Stimulated activated CD4-positive, alpha-beta T cell treated with anti-CD3 and anti-CD28 coated beads, Interleukin-15, amount 100 ng/mL, for 1 hour (primary cell): ENCODE measurements around the gene KCNK2.

Experiments used
- DNase-seq, 2 donors: peaks; one replicate each; pipeline ENCODE4 v3.0.0-alpha.2; 2020; ENCODE audit warnings: low read depth in 1 of 2, low spot score in 1 of 2

Gene KCNK2

DNA sequence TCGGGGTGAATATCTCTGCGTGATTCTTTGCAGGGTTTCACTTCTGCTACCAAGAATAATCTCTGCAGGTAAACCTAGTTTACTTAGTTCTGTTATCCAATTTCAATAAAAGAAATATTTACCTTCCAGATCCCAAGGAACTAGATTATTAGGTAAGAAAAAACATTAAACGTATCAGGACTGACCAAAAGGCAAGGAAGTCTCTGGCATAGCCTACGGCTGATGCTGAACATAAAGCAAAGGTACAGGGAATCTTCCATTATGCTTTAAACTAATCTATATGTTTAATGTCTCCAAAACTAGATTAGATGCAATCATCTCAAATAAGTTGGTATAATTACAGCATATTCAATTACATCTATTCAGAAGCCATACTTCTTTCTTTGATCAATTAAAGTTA, 168.9 kb downstream of the KCNK2 start:
- DNase-seq: no peak

- no peak for DNase-seq
These were observed 169.6 kb downstream of the KCNK2 start for GRCh38 chr1:215252164-215252563.

GRCh38 chr1:215256936-215257679, 174.6 kb downstream of the KCNK2 start:
- no peak for DNase-seq

DNA sequence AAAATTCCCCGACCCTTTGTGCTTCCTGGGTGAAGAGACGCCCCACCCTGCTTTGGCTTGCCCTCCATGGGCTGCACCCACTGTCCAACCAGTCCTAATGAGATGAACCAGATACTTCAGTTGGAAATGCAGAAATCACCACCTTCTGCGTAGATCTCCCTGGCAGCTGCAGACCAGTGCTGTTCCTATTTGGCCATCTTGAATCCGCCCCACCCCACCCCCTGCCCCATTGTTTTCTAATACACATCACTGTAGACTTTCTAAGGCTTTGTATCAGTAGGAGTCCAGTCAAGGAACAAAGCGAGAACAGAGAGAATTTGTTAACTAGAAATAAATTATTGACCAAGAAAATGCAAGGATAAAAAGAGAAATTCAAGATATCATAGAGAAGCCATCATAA, 178.2 kb downstream of the KCNK2 start:
- DNase-seq: no peak

DNA sequence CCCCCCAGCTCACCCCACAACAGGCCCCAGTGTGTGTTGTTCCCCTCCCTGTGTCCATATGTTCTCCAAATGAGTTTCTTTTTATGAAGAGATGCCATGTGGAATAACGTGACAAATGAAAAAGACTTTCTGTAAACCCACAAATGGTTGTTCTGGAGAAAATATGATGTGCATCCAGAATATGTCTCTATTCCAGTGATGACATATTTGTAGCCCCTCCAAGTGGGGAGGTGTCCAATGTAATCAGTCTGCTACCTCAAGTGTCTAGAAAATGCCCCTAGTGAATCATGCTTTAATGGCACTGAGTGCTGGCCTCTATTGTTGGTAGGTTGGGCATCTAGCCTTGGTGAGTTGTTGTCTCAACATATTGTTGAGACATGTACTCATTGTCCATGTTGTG, 179.6 kb downstream of the KCNK2 start:
- no peak for DNase-seq

- DNase-seq: no peak
These were observed 181.1 kb downstream of the KCNK2 start for GRCh38 chr1:215263636-215264035.

- no peak for DNase-seq
These were observed 182.1 kb downstream of the KCNK2 start for GRCh38 chr1:215264649-215265048.

DNA sequence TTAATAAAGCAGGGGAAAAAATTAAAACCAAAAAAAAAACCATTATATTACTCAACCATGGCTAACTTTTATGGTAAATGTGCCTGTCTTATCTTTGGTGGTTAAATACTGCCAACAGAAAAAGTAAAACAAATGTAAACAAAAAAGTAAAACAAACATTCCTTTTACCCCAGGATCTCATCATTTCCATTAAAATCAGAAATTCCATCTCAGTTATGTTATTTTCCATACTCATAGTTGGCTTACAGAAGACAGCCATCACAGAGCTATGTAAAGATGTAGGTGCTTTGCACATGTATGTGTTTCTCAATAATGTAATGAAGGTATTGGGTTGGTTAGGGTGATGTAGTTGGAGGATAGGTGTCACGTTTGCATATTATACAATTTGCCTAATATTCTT, 185.0 kb downstream of the KCNK2 start:
- no peak for DNase-seq

DNA sequence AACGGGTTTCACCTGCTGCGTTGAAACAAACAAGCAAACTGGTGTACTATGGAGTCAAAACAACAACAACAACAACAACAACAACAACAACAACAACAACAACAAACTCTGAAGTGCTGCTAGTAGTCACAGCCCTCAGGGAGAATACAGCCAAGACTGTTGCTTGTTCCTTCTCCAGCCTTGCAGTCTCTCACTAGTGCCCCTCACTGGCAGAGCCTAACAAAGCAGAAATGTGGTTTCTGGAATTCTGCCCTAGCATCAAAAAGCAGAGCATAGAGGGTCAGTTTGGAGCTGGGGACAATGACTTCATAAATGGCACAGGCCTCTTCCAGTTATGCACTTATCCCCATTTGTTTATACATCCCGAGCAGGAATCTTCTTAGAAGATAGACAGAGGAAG, 187.4 kb downstream of the KCNK2 start:
- no peak for DNase-seq

- DNase-seq: no peak
These were observed 191.4 kb downstream of the KCNK2 start for GRCh38 chr1:215273838-215274516.

- DNase-seq: no peak
These were observed 194.0 kb downstream of the KCNK2 start for GRCh38 chr1:215276582-215276981.

- no peak for DNase-seq
These were observed 195.0 kb downstream of the KCNK2 start for GRCh38 chr1:215277532-215277931.

DNA sequence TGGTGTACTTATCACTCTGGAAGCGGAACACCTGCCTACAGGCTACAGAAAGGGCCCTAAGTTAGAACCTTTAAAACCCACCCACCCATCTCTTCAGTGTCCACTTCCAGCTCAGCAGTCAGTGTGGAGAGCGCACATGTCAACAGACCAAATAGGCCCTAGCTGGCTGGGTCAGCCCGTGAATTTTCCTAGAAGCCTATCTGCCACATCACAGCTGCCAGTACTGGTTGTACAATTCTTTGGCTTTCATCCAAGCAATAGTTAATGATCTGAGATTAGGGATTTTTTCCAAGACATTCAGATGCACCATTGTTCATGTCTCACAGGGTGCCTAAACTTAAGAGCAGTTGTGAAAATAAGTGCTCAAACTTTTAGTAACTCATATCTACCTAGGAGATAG, 197.1 kb downstream of the KCNK2 start:
- DNase-seq: no peak

GRCh38 chr1:215282557-215282956, 200.0 kb downstream of the KCNK2 start:
- no peak for DNase-seq

DNA sequence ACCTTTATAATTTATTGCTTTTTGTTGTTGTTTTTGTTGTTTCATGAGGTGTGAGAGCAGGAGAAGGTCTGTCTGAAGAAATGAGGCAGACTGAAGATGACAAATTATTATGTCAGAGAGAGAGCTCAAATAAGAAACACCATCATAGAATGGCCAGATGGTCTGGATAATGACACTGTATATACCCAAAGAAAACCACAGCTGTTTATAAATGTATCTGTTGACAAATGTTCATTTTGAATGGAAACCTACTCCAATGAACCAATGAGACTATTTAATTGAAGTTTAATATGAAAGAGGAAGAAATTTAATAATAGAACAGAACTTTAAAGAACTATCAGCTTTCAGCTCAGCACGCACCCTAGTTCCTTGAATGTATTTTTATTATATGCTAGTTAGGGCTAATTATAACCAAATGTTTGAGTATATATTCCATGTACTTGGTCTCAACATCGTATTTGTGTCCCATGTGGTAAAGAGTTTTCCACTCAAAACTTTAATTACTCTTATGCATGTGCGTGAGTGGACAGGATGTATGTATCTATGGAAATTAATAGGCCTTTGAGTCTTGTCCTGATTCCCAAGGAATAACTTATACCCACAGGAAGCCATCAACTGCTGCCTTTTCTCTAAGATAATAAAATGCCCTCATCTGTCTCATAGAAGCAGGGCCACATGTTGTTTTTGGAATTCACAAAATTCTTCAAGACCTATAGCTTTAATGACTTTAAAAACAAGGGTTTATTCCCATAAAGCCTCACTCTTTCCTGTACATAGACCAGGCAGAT, 202.7 kb downstream of the KCNK2 start:
- DNase-seq: no peak
